ENCODE measurements around the gene FGFR4.

DNA sequence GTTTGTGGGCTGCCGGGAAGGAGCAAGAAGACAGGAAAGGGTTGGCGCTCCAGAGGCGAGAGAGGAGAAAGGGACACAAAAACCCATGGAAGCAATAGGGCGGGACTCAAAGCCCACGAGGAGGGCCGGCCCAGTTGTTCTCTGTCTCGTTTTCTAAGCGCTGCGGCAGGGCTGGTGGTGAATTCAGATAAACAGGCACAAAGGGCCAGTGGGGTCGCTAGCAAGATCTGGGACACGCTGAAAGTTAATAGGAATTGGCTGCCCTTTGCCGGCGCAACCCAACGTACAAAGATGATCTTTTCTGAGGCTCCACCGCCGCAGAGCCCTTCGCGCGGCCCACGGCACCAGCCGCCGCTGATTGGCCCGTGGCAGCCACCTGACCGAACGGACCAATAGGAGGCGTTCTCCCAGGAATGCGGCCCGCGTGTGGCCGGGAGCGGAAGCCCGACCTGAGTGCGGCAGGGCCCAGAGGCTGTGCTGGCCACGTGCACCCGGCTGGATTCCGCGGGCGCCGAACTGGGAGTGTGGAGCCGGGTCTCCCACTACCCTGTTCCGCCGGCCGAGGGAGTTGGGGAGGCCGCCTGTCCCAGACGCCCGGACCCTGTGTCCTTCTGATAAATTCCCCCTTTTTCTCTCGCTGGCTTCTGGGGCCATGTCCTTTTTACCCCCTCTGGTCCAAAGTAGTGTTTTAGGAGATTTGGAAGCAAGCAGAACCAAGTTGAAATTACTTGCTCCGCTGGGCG, 30.1 kb downstream of the FGFR4 start:
- TF ChIP-seq, protein P1, sequence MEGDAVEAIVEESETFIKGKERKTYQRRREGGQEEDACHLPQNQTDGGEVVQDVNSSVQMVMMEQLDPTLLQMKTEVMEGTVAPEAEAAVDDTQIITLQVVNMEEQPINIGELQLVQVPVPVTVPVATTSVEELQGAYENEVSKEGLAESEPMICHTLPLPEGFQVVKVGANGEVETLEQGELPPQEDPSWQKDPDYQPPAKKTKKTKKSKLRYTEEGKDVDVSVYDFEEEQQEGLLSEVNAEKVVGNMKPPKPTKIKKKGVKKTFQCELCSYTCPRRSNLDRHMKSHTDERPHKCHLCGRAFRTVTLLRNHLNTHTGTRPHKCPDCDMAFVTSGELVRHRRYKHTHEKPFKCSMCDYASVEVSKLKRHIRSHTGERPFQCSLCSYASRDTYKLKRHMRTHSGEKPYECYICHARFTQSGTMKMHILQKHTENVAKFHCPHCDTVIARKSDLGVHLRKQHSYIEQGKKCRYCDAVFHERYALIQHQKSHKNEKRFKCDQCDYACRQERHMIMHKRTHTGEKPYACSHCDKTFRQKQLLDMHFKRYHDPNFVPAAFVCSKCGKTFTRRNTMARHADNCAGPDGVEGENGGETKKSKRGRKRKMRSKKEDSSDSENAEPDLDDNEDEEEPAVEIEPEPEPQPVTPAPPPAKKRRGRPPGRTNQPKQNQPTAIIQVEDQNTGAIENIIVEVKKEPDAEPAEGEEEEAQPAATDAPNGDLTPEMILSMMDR (IDR thresholded peaks at IDR 0.05; ENCODE audit: low read depth, low read length, poor library complexity, severe bottlenecking): no peak
- no peak for TF ChIP-seq EZH2phosphoT487 (IDR thresholded peaks at IDR 0.05; ENCODE audit: borderline replicate concordance, low read length)

All from DOHH2 (cell line).